ENCODE measurements around the gene RNF187.

Gene RNF187

DNA sequence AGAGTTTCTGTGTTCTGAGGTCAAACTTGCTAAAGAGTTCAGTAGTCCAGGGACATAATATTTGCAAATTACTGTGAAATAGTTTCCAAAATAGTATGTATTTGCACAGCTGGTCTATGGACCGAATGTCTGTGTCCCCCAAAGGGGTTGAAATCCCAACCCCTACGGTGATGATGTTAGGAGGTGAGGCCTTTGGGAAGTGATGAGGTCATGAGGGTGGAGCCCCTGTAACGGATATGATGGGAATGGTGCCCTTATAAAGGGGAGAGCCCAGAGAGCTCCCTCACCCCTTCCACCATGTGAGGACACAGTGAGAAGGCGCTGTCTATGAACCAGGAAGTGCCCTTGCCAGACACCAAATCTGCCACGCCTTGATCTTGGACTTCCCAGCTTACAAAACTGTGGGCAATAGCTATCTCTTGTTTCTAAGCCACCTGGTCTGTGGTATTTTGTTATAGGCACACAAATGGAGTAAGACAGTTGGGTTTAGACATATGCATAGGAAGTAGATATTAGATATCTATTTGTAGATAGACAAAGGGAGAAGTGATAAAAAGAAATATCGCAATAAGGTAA is 21.7 kb downstream of the RNF187 start:
- no peak for DNase-seq (ENCODE audit: low read depth in 2 of 2)

DNA sequence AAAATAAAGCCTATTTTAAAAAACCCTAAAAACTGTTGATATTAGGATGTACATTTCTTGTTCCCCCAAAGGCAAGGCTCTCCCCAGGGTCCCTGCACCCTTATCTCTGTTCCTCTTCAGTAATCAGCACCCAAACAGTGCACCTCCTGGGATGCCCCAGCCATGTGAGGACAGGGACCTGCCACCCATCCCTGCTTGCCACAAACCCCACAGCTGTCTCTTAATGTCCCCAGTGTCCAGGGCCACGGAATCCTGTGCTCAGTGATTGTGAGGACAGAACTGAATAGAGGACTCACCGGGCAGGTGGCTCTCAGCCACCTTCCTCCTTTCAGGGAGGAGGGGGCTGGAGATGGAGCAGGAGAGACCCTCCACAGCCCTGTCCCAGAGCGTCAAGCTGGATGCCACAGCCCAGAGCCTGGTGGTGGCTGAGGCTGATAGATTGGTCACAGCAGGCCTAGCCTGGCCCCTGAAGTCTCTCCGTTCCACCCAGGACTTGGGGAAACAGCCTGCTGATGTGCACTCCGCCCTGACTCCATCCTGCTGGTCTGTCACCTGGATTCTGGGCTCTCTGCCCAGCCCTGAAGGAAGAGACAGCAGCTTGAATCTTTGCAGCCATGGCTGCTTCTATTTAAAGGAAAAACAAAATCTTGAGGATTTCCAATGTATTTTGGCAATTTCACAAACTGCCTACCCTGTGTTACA is 23.1 kb downstream of the RNF187 start:
- DNase-seq (ENCODE audit: low read depth in 2 of 2), result no peak

DNA sequence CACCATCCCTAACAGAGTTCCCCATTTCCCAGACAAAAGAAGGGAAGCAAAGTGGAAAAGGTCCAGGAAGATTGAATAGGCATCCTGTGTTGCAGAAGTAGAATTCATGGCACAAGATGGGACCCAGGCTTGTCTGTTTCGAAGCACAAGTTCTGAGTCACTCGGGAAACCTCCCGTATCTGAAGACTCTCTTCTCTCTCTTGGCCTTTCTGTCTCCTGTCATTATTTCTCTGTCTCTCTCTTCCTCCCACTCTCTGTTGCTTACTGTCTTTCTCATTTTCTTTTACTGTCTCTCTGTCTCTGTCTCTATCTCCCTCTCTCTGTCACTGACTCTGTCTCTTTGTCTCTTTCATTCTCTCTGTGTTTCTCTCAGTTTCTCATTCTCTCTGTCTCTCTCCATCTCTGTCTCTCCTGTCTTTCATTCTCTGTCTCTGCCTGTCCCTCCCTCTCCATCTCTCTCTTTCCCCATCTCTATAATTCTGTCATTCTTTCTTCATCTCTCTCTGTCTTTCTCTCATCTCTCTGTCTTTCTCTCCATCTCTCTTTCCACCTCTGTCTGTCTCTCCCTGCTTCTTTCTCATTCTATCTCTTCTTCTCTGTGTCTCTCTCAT is 23.7 kb downstream of the RNF187 start:
- DNase-seq (ENCODE audit: low read depth in 2 of 2), result no peak

DNA sequence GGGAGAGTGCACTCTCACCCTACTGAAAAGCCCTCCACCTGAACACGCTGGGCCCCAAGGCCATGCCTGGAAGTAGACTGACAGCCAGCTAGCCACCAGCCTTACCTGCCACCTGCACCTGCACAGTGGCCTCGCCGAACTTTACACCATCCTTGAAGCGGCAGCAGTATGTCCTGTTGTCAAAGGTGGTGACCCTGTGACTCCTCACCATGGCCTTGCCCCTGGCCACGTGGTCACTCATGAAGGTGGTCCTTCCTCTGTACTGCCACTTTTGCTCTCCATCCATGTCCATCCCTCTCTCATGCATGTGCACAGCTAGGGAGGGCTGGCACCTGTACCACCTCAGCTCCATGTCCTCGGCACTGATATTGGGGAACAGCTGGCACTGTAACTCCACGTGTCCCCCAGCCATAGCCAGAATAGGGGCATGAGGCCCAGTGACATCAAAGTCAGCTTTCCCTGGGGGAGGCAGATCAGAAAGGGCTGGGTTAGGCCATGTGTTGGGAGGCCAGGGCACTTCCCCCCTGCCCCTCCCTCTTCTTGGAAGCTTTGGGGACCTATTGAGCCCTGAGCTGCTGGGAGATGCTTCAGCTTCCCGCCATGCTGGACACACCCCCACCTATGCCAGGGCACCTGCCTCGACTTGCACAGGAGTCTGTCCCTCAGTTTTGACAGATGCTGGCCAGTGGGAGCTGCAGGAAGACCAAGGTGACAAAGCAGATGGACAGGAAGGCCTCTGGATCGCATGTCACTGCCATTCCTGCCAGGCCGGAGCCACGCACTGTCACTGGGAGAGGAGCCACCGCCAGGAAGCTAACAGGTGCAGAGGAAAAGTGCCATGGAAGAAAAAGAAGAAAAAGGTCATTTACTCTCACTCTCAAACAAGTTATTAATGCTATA is 24.6 kb downstream of the RNF187 start:
- no peak for DNase-seq (ENCODE audit: low read depth in 2 of 2)

DNA sequence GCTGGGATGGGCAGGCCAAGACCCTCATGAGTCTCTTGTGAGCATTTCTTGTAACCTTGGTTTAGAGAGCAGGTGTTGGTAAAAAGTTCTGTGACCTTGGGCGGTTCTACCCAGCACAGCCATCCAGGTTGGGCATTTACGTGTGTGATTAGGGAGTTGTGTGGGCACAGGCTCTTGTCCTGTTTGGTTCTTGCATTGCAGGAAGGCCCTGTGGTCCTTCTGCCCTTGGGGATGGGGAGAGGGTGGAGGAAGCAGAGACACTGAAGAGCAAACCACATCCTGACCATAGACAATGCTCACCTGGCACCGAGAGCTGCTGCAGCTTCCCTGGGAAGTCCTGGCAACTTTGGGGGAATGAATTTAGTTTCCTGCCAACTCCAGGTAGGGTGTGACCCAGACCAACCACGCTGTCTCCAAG is 25.6 kb downstream of the RNF187 start:
- no peak for DNase-seq (ENCODE audit: low read depth in 2 of 2)

DNA sequence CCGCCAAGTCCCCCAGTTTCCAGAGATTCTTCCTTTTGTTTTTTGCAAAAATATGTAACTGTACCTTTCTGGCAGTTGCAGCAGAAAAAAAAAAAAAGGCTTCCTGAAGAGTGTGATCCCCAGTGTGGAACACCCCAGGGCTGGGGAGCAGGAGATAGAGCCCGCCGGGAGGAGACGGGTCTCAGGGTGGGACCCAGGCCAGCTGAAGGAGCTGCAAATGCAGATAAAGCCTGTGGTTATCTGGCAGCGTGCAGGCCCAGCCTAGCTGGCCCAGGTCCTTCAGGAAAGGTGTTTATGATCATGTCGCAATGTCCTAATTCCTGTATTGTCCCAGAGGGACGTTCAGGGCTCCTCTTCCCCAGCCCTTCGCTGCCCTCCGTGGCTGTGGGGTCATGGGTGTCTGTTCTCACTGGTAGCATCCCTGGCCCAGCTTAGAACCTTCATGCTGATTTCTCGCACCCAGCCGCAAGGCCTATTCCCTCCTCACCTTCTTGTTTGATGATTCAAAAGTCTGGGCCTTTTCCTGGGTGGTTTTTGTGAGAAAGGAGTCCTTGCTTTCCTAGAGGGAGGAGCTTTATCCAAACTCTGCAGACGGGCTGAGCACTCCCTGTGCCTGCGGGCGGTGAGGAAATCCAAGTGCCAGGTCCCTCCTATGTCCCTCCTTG is 26.2 kb downstream of the RNF187 start:
- DNase-seq (ENCODE audit: low read depth in 2 of 2), result no peak

DNA sequence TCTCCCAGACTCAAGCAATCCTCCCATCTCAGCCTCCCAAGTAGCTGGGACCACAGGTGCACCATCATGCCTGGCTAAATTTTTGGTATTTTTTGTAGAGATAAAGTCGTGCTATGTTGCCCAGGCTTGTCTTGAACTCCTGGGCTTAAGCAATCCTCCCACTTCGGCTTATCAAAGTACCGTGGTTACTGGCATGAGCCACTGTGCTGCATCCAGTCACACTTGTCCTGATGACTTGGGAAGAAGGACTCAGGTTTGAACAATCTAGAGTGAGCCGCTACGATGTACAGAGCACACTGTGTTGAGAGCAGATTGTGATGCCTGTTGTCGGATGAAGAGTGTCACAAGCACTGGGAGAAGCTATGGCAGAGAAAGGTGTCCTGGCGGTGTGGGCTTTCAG is 27.2 kb downstream of the RNF187 start:
- DNase-seq (ENCODE audit: low read depth in 2 of 2), result no peak

DNA sequence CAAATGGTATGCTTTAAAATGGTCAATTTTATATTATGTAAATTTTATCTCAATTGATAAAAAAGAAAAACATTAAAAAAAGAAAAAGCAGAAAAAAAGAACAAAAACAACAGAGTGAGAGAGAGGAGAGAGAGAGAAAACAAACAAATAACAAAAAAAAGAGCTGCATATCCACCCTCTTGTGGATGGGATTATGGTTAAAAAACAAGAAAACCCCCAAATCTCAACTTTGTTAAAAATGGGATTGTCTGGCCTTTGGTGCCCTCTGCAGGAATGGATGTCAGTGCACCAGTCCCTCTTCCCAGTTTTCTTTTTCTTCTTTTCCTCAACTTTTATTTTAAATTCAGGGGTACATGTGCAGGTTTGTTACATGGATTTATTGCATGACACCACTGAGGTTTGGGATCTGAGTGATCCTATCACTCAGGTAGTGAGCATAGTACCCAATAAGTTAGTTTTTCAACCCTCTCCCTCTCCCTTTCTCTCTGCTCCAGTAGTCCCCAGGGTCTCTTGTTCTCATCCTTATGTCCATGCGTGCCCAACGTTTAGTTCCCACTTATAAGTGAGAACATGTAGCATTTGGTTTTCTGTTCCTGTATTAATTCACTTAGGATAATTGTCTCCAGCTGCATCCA is 28.1 kb downstream of the RNF187 start:
- DNase-seq (ENCODE audit: low read depth in 2 of 2), result no peak

DNA sequence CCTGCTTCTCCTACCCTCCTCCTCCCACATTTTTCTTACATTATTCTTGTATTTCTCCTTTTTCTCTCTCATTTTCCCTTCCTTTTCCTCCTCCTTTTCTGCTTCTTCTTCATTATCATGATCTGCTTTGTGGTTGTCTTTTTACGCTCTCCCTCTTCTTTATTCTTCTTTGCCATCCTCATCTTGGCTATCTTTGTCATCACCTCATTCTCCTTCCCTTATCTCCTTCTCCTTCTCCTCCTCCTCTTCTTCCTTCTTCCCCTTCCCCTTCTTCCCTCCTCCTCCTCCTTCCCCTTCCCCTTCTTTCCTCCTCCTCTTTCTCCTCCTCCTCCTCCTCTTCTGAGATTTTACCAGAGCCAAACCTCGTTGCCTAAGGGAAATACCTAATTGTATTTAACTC is 30.5 kb downstream of the RNF187 start:
- DNase-seq (ENCODE audit: low read depth in 2 of 2), result no peak

DNA sequence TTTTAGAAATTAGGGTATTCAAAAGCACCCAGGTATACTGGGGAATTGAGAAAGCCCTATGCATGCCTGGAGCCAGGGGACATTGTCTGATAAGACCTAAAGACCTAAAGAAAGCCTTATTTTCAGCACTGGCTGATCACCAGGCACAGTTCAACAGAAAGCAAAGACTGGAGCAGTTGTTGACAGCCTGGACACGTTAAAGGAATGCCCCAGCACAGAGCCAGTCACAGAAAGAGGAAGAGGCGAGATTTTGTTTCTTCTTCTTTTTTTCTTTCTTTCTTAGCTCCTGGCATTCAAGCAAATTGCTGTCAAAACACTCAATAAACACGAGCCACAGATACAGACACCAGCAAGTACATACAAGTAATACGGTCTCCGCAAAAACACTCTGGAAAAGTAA is 40.4 kb downstream of the RNF187 start:
- DNase-seq (ENCODE audit: low read depth in 2 of 2), result no peak

DNA sequence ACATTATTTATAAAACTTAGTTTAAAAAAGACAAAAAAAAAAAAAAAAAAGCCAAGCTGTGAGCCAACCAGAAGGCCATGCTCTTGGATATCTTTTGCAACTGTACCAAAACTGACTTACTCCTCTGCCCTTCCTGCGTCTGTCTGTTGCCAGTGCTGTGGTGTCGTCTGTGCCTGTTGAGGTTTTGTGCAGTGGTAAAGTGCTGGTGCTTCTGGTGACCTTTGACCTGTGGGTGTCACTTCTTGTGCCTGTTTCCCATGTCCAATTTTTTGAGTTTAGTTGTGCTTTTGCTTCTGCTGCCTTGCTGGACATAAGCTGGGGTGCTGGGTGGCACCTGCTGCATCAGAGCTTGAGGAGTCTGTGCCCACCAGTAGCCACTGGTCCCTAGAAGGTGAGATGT is 41.4 kb downstream of the RNF187 start:
- DNase-seq (ENCODE audit: low read depth in 2 of 2), result no peak

DNA sequence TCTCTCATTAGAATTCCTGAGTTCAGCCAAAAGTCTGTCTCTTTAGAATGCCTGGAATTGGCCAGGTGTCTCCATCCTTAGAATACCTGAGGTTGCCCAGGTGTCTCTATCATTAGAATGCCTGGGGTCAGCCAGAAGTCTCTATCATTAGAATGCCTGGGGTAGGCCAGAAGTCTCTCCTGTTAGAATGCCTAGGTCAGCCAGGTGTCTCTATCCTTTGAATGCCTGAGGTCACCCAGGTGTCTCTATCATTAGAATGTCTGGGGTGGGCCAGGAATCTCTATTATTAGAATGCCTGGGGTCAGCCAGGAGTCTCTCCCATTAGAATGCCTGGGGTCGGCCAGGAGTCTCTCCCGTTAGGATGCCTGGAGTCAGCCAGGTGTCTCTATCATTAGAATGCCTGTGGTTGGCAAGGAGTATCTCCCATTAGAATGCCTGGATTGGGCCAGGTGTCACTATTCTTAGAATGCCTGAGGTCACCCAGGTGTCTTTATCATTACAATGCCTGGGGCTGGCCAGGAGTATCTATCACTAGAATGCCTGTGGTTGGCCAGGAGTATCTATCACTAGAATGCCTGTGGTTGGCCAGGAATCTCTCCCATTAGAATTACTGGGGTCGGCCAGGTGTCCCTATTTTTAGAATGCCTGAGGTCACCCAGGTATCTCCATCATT is 43.0 kb downstream of the RNF187 start:
- DNase-seq (ENCODE audit: low read depth in 2 of 2), result no peak

DNA sequence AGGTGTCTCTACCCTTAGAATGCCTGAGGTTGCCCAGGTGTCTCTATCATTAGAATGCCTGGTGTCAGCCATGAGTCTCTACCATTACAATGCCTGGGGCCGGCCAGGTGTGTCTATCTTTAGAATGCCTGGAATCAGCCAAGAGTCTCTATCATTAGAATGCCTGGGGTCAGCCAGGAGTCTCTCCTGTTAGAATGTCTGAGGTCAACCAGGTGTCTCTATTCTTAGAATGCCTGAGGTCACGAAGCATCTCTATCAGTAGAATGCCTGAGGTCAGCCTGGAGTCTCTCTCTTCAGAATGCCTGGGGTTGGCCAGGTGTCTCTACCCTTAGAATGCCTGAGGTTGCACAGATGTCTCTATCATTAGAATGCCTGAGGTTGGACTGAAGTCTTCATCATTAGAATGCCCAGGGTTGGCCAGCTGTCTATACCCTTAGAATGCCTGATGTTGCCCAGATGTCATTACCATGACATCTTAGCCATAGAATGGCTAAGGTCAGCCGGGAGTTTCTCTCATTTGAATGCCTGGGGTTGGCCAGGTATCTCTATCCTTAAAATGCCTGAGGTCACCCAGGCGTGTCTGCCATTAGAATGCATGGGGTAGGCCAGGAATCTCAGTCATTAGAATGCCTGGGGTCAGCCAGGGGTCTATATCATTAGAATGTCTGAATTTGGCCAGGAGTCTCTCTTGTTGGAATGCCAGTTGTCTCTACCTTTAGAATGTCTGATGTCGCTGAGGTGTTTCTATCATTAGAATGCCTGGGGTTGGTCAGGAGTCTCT is 44.0 kb downstream of the RNF187 start:
- no peak for DNase-seq (ENCODE audit: low read depth in 2 of 2)

DNA sequence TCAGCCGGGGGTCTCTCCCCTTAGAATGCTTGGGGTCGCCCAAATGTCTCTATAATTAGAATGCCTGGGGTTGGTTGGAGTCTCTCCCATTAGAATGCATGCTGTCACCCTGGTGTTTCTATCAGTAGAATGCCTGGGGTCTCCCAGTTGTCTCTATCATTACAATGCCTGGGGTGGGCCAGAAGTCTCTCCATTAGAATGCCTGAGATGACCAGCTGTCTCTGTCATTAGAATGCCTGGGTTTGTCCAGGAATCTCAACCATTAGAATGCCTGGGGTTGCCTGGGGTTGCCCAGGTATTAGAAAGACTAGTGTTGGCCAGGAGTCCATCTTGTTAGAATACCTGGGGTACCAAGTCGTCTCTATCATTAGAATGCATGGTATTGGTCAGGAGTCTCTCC is 51.6 kb downstream of the RNF187 start:
- DNase-seq (ENCODE audit: low read depth in 2 of 2), result no peak

DNA sequence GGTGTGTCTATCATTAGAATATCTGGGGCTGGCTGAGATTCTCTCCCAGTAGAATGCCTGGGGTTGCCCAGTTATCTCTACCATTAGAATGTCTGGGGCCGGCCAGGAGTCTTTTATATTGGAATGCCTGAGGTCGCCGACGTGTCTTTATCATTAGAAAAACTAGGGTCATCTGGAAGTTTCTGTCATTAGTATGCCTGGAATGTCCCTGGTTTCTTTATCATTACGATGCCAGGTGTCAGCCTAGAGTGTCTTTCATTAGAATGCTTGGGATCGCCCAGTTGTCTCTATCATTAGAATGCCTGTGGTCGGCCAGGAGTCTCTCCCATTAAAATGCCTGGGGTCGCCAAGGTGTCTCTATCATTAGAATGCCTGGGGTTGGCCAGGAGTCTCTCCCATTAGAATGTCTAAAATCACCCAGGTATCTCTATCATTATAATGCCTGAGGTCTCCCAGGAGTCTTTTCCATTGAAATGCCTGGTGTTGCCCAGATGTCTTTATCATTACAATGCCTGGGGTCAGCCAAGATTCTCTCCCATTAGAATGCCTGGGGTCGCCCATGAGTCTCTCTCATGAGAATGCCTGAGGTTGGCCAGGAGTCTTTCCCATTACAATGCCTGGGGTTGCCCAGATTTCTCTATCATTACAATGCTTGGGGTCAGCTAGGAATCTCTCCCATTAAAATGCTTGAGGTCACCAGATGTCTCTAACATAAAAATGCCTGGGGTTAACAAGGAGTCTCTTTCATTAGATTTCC is 53.2 kb downstream of the RNF187 start:
- no peak for DNase-seq (ENCODE audit: low read depth in 2 of 2)

DNA sequence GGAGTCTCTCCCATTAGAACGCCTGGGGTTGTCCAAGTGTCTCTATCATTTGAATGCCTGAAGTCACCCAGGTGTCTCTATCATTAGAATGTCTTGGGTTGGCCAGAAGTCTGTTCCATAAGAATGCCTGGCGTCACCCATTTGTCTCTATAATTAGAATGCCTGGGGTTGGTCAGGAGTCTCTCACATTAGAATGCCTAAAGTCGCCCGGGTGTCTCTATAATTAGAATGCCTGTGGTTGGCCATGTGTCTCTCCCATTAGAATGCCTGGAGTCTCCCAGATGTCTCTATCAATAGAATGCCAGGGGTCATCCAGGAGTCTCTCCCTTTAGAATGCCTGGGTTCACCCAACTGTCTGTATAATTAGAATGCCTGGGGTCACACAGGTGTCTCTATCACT is 54.5 kb downstream of the RNF187 start:
- no peak for DNase-seq (ENCODE audit: low read depth in 2 of 2)

DNA sequence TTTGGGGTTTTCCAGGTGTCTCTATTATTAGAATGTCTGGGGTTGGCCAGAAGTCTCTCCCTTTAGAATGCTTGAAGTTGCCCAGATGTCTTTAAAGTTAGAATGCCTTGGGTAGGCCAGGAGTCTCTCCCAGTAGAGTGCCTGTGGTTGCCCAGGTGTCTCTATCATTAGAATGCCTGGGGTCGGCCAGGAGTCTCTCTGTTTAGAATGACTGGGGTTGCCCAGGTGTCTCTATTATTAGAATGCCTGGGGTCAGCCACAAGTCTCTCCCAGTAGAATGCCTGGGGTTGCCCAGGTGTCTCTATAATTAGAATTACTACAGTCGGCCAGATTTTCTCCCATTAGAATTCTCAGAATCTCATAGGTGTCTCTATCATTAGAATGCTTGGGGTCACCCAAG is 55.2 kb downstream of the RNF187 start:
- DNase-seq (ENCODE audit: low read depth in 2 of 2), result no peak

DNA sequence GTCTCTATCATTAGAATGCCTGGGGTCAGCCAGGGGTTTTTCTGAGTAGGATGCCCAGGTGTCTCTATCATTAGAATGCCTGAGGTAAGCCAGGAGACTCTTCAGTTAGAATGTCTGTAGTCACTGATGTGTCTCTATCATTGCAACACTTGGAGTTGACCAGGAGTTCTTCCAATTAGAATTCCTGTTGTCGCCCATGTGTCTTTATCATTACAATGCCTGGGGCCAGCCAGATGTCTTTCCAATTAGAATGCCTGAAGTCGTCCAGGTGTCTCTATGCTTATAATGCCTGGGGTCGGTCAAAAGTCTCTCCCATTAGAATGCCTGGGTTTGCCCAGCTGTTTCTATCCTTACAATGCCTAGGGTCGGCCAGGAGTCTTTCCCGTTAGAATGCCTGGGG is 55.8 kb downstream of the RNF187 start:
- no peak for DNase-seq (ENCODE audit: low read depth in 2 of 2)

DNA sequence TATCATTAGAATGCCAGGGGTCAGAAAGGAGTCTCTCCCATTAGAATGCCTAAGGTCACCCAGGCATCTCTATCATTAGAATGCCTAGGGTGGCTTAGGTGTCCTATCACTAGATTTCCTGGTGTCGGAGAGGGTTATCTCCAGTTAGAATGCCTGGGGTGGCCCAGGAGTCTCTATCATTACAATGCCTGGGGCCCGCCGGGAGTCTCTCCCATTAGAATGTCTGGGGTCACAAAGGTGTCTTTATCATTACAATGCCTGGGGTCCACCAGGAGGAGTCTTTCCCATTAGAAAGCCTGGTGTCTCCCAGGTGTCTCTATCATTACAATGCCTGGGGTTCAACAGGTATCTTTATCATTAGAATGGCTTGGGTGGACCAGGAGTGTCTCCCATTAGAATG is 56.2 kb downstream of the RNF187 start:
- no peak for DNase-seq (ENCODE audit: low read depth in 2 of 2)
